Esophagus squamous epithelium (tissue), 5 donors: ENCODE data around the gene TMEM11. TPM values are rescaled to one million over a fixed set of nuclear protein-coding genes. Genes with fewer than 3 reads are reported as not detected.

Source experiments
- DNase-seq: peaks from one replicate; lab custom pipeline; 2025; lab: John Stamatoyannopoulos, UW
- H3K27ac ChIP-seq, 4 donors: fragments of 200-600 bp; sonication (generic); one replicate each; pipeline ENCODE4 v1.5.1; 2016 to 2019; ENCODE audit warnings: mild to moderate bottlenecking in 1 of 4
- H3K27me3 ChIP-seq, 4 donors: fragments of 200-600 bp; sonication (generic); 1 replicate in 3 of 4; 2 replicates in 1 of 4; pipeline versions ENCODE4 v1.5.1 to v1.6.0; 2017 to 2021; ENCODE audit warnings: antibody characterized with exemption in 1 of 4
- H3K36me3 ChIP-seq, 3 donors: fragments of 200-600 bp; sonication (generic); one replicate each; pipeline ENCODE4 v1.5.1; 2016 to 2019
- H3K4me1 ChIP-seq, 3 donors: fragments of 200-600 bp; sonication (generic); one replicate each; pipeline ENCODE4 v1.5.1; 2017 to 2019
- H3K4me3 ChIP-seq, 4 donors: fragments of 200-600 bp; sonication (generic); 1 replicate in 3 of 4; 2 replicates in 1 of 4; pipeline ENCODE4 v1.5.1; 2016 to 2019; ENCODE audit warnings: mild to moderate bottlenecking in 2 of 4, moderate library complexity in 1 of 4
- H3K9me3 ChIP-seq, 3 donors: fragments of 200-600 bp; sonication (generic); one replicate each; pipeline ENCODE4 v1.5.1; 2016 to 2019
- CTCF ChIP-seq, 6 experiments: fragments of 450-650 bp in 4 of 6; fragments of 200-600 bp in 2 of 6; sonication (generic) in 2 of 6; IDR thresholded peaks; one replicate each; pipeline ENCODE4 v1.5.1; 2016 to 2019; ENCODE audit warnings: antibody characterized with exemption in 6 of 6, mild to moderate bottlenecking in 4 of 6, moderate library complexity in 4 of 6
- POLR2A ChIP-seq, 4 donors: fragments of 450-650 bp; IDR thresholded peaks; one replicate each; pipeline ENCODE4 v1.6.1; 2017; ENCODE audit warnings: antibody characterized with exemption in 4 of 4, mild to moderate bottlenecking in 4 of 4, moderate library complexity in 3 of 4
- WGBS, 2 donors: methylation state at CpG; one replicate each; pipeline ENCODE4 v1.1.5; 2018; 5-methylcytosine and 5-hydroxymethylcytosine counted together
- intact Hi-C: fragments of 100-400 bp; cut with DNase I; formaldehyde crosslinking; loops from one replicate; pipeline ENCODE4 v1.15.0; 2022
- total RNA-seq, 4 donors: library from RNA; depleted of rRNA; stranded (reverse); fragments of >200 nt; gene quantifications; one replicate each; pipeline ENCODE4 v1.1.0, GENCODE V29; 2016
- donor health status: DM: yes; HTN: yes; CAD: no.

Gene TMEM11
- total RNA-seq, 4 donors from 2014 or later: 17.8 to 29.0 (median 20.2) TPM

- Histone ChIP-seq H3K27me3 (no peaks in the 10 kb centered on the region), H3K4me1 (peaks cover 13 to 35% (median 22%) of the 10 kb centered on the region in 3 donors), H3K9me3 (no peaks in the 10 kb centered on the region), H3K4me3 (peak overlapping the region; percentile 47 to 83 (median 60)), H3K27ac (peak overlapping the region; percentile 75 to 89 (median 79)), H3K36me3 (no peaks in the 10 kb centered on the region)
- intact Hi-C loops: no loop called here
- TF ChIP-seq CTCF (IDR thresholded peaks at IDR 0.05) (no peak), POLR2A (IDR thresholded peaks at IDR 0.05) (no peak)
- 28 to 31% methylated on average over 11 to 15 of the region's 15 CpGs for WGBS, 2 donors
- no peak for DNase-seq
These were observed 39.9 kb upstream of the TMEM11 start for GRCh38 chr17:21253646-21254441.

GRCh38 chr17:21252796-21253645 is 39.1 kb upstream of the TMEM11 start, which contains the start of gene NATD1:
Gene NATD1 (minus strand): TSS chr17:21253410. CDS start chr17:21253264, 146 bp downstream.
- Histone ChIP-seq H3K36me3 (no peaks in the 10 kb centered on the region), H3K4me3 (peak within 1 kb of the TSS; percentile 47 to 83 (median 60)), H3K27ac (peak within 1 kb of the TSS; percentile 75 to 89 (median 79)), H3K4me1 (peaks cover 13 to 35% (median 22%) of the 10 kb centered on the region in 3 donors), H3K9me3 (no peaks in the 10 kb centered on the region), H3K27me3 (no peaks in the 10 kb centered on the region)
- intact Hi-C loops: no loop called here
- TF ChIP-seq POLR2A (IDR thresholded peaks at IDR 0.05) (peak in 1 of 4 donors; percentile 40), CTCF (IDR thresholded peaks at IDR 0.05) (peak in 1 of 6 experiments; percentile 15)
- peak; percentile 72 for DNase-seq
- WGBS, 2 donors: 0 to 1% methylated on average over 12 to 16 of the region's 117 CpGs

- TF ChIP-seq POLR2A (IDR thresholded peaks at IDR 0.05): no peak
- no peak for TF ChIP-seq CTCF (IDR thresholded peaks at IDR 0.05)
- H3K27ac ChIP-seq: peak overlapping the region; percentile 40 to 89 (median 79)
- H3K27me3 ChIP-seq: no peaks in the 10 kb centered on the region
- no peaks in the 10 kb centered on the region for H3K36me3 ChIP-seq
- 0 to 38% methylated on average over 4 to 8 of the region's 12 CpGs for WGBS, 2 donors
- intact Hi-C loops: no loop called here
- H3K9me3 ChIP-seq: no peaks in the 10 kb centered on the region
- H3K4me1 ChIP-seq: peaks cover 13 to 35% (median 22%) of the 10 kb centered on the region in 3 donors
- peak overlapping the region; percentile 47 to 83 (median 60) for H3K4me3 ChIP-seq
- DNase-seq: no peak
These were observed 38.4 kb upstream of the TMEM11 start for GRCh38 chr17:21252289-21252795.

GRCh38 chr17:21251337-21252010 is 37.5 kb upstream of the TMEM11 start:
- Histone ChIP-seq H3K4me1 (peaks cover 13 to 35% (median 22%) of the 10 kb centered on the region in 3 donors), H3K27ac (peak overlapping the region in 1 of 4 donors; percentile 35), H3K9me3 (no peaks in the 10 kb centered on the region), H3K27me3 (no peaks in the 10 kb centered on the region), H3K36me3 (no peaks in the 10 kb centered on the region), H3K4me3 (peak overlapping the region in 1 of 4 donors; percentile 83)
- no peak for DNase-seq
- intact Hi-C loops: no loop called here
- no peak for TF ChIP-seq CTCF (IDR thresholded peaks at IDR 0.05)
- TF ChIP-seq POLR2A (IDR thresholded peaks at IDR 0.05): no peak
- 78 to 83% methylated on average over 4 to 10 of the region's 15 CpGs for WGBS, 2 donors
